HS-5 (cell line): ENCODE results near the gene ACOXL.

Experiments
- DNase-seq: peaks from one replicate; pipeline ENCODE4 v3.0.0-alpha.2; 2012; ENCODE audit warnings: low read depth

The ACOXL gene

GRCh38 chr2:111167076-111167862 is 434.9 kb downstream of the ACOXL start:
- DNase-seq: no peak

GRCh38 chr2:111167863-111168162 is 435.4 kb downstream of the ACOXL start:
- no peak for DNase-seq
